Neural progenitor cell (in vitro differentiated cells): ENCODE results near the gene GALNT7.

ENCODE experiments used
- CTCF ChIP-seq: fragments of 200-600 bp; sonication (generic); IDR thresholded peaks from 2 replicates; pipeline ENCODE4 v1.5.1; 2017; ENCODE audit warnings: antibody characterized with exemption, mild to moderate bottlenecking
- EZH2 ChIP-seq: fragments of 200-600 bp; sonication (generic); IDR thresholded peaks from 2 replicates; pipeline ENCODE4 v1.6.1; 2017; ENCODE audit warnings: antibody characterized with exemption, mild to moderate bottlenecking, moderate library complexity
- EZH2phosphoT487 ChIP-seq: fragments of 200-600 bp; sonication (generic); IDR thresholded peaks from 2 replicates; pipeline ENCODE4 v1.6.1; 2017; ENCODE audit warnings: antibody characterized with exemption

GRCh38 chr4:173318648-173319211, 150.1 kb downstream of the GALNT7 start:
- TF ChIP-seq CTCF (peak; percentile 36), EZH2 (no peak), EZH2phosphoT487 (no peak)
